ENCODE data around the gene LNX1.

Gene LNX1

GRCh38 chr4:53531585-53532224, 59.6 kb downstream of the LNX1 start:
- DNase-seq = no peak

- DNase-seq = no peak
Observed at GRCh38 chr4:53529025-53529424, 62.3 kb downstream of the LNX1 start.

GRCh38 chr4:53527930-53528329, 63.4 kb downstream of the LNX1 start:
- DNase-seq = no peak

- no peak for DNase-seq
Observed at GRCh38 chr4:53527326-53527725, 64.0 kb downstream of the LNX1 start.

GRCh38 chr4:53522334-53522733, 69.0 kb downstream of the LNX1 start:
- no peak for DNase-seq

- no peak for DNase-seq
Observed at GRCh38 chr4:53520116-53520515, 71.2 kb downstream of the LNX1 start.

GRCh38 chr4:53518807-53519206, 72.5 kb downstream of the LNX1 start:
- DNase-seq = no peak

- DNase-seq = no peak
Observed at GRCh38 chr4:53515076-53515475, 76.2 kb downstream of the LNX1 start.

- DNase-seq = no peak
Observed at GRCh38 chr4:53514509-53514908, 76.8 kb downstream of the LNX1 start.

- no peak for DNase-seq
Observed at GRCh38 chr4:53512608-53513007, 78.7 kb downstream of the LNX1 start.

GRCh38 chr4:53511014-53511413, 80.3 kb downstream of the LNX1 start:
- no peak for DNase-seq

- no peak for DNase-seq
Observed at GRCh38 chr4:53510321-53510720, 81.0 kb downstream of the LNX1 start.

- DNase-seq = no peak
Observed at GRCh38 chr4:53508446-53508845, 82.8 kb downstream of the LNX1 start.

- DNase-seq = no peak
Observed at GRCh38 chr4:53507671-53508286, 83.5 kb downstream of the LNX1 start.

- DNase-seq = no peak
Observed at GRCh38 chr4:53507058-53507457, 84.2 kb downstream of the LNX1 start.

- no peak for DNase-seq
Observed at GRCh38 chr4:53505947-53506346, 85.3 kb downstream of the LNX1 start.

GRCh38 chr4:53502094-53502493, 89.2 kb downstream of the LNX1 start:
- no peak for DNase-seq

- no peak for DNase-seq
Observed at GRCh38 chr4:53501561-53501960, 89.7 kb downstream of the LNX1 start.

GRCh38 chr4:53500546-53500945, 90.7 kb downstream of the LNX1 start:
- DNase-seq = no peak

- no peak for DNase-seq
Observed at GRCh38 chr4:53499791-53500190, 91.5 kb downstream of the LNX1 start.

- no peak for DNase-seq
Observed at GRCh38 chr4:53498706-53499105, 92.6 kb downstream of the LNX1 start.

- DNase-seq = no peak
Observed at GRCh38 chr4:53497487-53498244, 93.6 kb downstream of the LNX1 start.

- DNase-seq = no peak
Observed at GRCh38 chr4:53494851-53495250, 96.4 kb downstream of the LNX1 start.

- DNase-seq = no peak
Observed at GRCh38 chr4:53490965-53491622, 100.2 kb downstream of the LNX1 start.
